ENCODE results near the gene C19orf44.
"Not testable (repeated sequence)": the region's sequence is repeated elsewhere in the genome, so short reads cannot be mapped to it uniquely, and the experiment has no call there.

C19orf44 gene

GRCh38 chr19:16506161-16506560 lies 10.0 kb downstream of the C19orf44 start:
- H3K36me3 ChIP-seq (ENCODE audit: insufficient read depth, low read length), result peaks cover 30% of the 10 kb centered on the region
- H3K27ac ChIP-seq (ENCODE audit: low read depth, low read length); H3K4me3 ChIP-seq (ENCODE audit: low read depth in 1 of 2, low read length in 2 of 2); H3K4me1 ChIP-seq (ENCODE audit: insufficient read depth, low read length); H3K27me3 ChIP-seq (ENCODE audit: control insufficient read depth in 1 of 2, insufficient read depth in 2 of 2, low read length in 2 of 2); H3K9ac ChIP-seq (ENCODE audit: low read length); H3K9me3 ChIP-seq (ENCODE audit: low read length): not testable (repeated sequence)

- H3K4me3 ChIP-seq (ENCODE audit: low read depth in 1 of 2, low read length in 2 of 2), result no peak overlapping the region
- H3K27ac ChIP-seq (ENCODE audit: low read depth, low read length), result no peak overlapping the region
- no peaks in the 10 kb centered on the region for H3K9me3 ChIP-seq (ENCODE audit: low read length)
- no peak overlapping the region for H3K9ac ChIP-seq (ENCODE audit: low read length)
- no peaks in the 10 kb centered on the region for H3K27me3 ChIP-seq (ENCODE audit: control insufficient read depth in 1 of 2, insufficient read depth in 2 of 2, low read length in 2 of 2)
- H3K36me3 ChIP-seq (ENCODE audit: insufficient read depth, low read length), result peaks cover 30% of the 10 kb centered on the region
- H3K4me1 ChIP-seq (ENCODE audit: insufficient read depth, low read length), result no peaks in the 10 kb centered on the region
Observed at GRCh38 chr19:16506961-16507360, 10.8 kb downstream of the C19orf44 start.

- Histone ChIP-seq H3K27ac (ENCODE audit: low read depth, low read length) (no peak overlapping the region), H3K4me3 (ENCODE audit: low read depth in 1 of 2, low read length in 2 of 2) (no peak overlapping the region)
Observed at GRCh38 chr19:16508546-16508945, 12.4 kb downstream of the C19orf44 start.

GRCh38 chr19:16509141-16510061 lies 13.2 kb downstream of the C19orf44 start:
- Histone ChIP-seq H3K4me3 (ENCODE audit: low read depth in 1 of 2, low read length in 2 of 2) (no peak overlapping the region), H3K27ac (ENCODE audit: low read depth, low read length) (no peak overlapping the region), H3K4me1 (ENCODE audit: insufficient read depth, low read length) (no peaks in the 10 kb centered on the region), H3K27me3 (ENCODE audit: control insufficient read depth in 1 of 2, insufficient read depth in 2 of 2, low read length in 2 of 2) (no peaks in the 10 kb centered on the region), H3K9ac (ENCODE audit: low read length) (no peak overlapping the region), H3K9me3 (ENCODE audit: low read length) (no peaks in the 10 kb centered on the region), H3K36me3 (ENCODE audit: insufficient read depth, low read length) (peaks cover 28% of the 10 kb centered on the region)

More at GRCh38 chr19:16508546-16508945, 12.4 kb downstream of the C19orf44 start:
- Histone ChIP-seq H3K9ac (ENCODE audit: low read length) (no peak overlapping the region), H3K9me3 (ENCODE audit: low read length) (no peaks in the 10 kb centered on the region), H3K4me1 (ENCODE audit: insufficient read depth, low read length) (no peaks in the 10 kb centered on the region), H3K27me3 (ENCODE audit: control insufficient read depth in 1 of 2, insufficient read depth in 2 of 2, low read length in 2 of 2) (no peaks in the 10 kb centered on the region), H3K36me3 (ENCODE audit: insufficient read depth, low read length) (peaks cover 32% of the 10 kb centered on the region)

- not testable (repeated sequence) for H3K4me3 ChIP-seq (ENCODE audit: low read depth in 1 of 2, low read length in 2 of 2); H3K9ac ChIP-seq (ENCODE audit: low read length); H3K27me3 ChIP-seq (ENCODE audit: control insufficient read depth in 1 of 2, insufficient read depth in 2 of 2, low read length in 2 of 2); H3K27ac ChIP-seq (ENCODE audit: low read depth, low read length); H3K9me3 ChIP-seq (ENCODE audit: low read length); H3K4me1 ChIP-seq (ENCODE audit: insufficient read depth, low read length)
- H3K36me3 ChIP-seq (ENCODE audit: insufficient read depth, low read length), result peaks cover 50% of the 10 kb centered on the region
Observed at GRCh38 chr19:16512611-16513010, 16.4 kb downstream of the C19orf44 start.

GRCh38 chr19:16514383-16515019 lies 18.3 kb downstream of the C19orf44 start:
- Histone ChIP-seq H3K4me3 (ENCODE audit: low read depth in 1 of 2, low read length in 2 of 2) (no peak overlapping the region), H3K27ac (ENCODE audit: low read depth, low read length) (no peak overlapping the region), H3K9me3 (ENCODE audit: low read length) (no peaks in the 10 kb centered on the region), H3K4me1 (ENCODE audit: insufficient read depth, low read length) (no peaks in the 10 kb centered on the region), H3K27me3 (ENCODE audit: control insufficient read depth in 1 of 2, insufficient read depth in 2 of 2, low read length in 2 of 2) (no peaks in the 10 kb centered on the region), H3K36me3 (ENCODE audit: insufficient read depth, low read length) (peaks cover 60% of the 10 kb centered on the region), H3K9ac (ENCODE audit: low read length) (no peak overlapping the region)

GRCh38 chr19:16516381-16516780 lies 20.2 kb downstream of the C19orf44 start:
- peaks cover 69% of the 10 kb centered on the region for H3K36me3 ChIP-seq (ENCODE audit: insufficient read depth, low read length)

GRCh38 chr19:16516923-16517610 lies 20.9 kb downstream of the C19orf44 start:
- Histone ChIP-seq H3K4me3 (ENCODE audit: low read depth in 1 of 2, low read length in 2 of 2) (no peak overlapping the region), H3K27me3 (ENCODE audit: control insufficient read depth in 1 of 2, insufficient read depth in 2 of 2, low read length in 2 of 2) (no peaks in the 10 kb centered on the region), H3K9ac (ENCODE audit: low read length) (no peak overlapping the region), H3K9me3 (ENCODE audit: low read length) (no peaks in the 10 kb centered on the region), H3K4me1 (ENCODE audit: insufficient read depth, low read length) (no peaks in the 10 kb centered on the region), H3K36me3 (ENCODE audit: insufficient read depth, low read length) (peaks cover 73% of the 10 kb centered on the region), H3K27ac (ENCODE audit: low read depth, low read length) (no peak overlapping the region)

More at GRCh38 chr19:16516381-16516780, 20.2 kb downstream of the C19orf44 start:
- Histone ChIP-seq H3K27me3 (ENCODE audit: control insufficient read depth in 1 of 2, insufficient read depth in 2 of 2, low read length in 2 of 2) (no peaks in the 10 kb centered on the region), H3K4me1 (ENCODE audit: insufficient read depth, low read length) (no peaks in the 10 kb centered on the region), H3K9me3 (ENCODE audit: low read length) (no peaks in the 10 kb centered on the region), H3K4me3 (ENCODE audit: low read depth in 1 of 2, low read length in 2 of 2) (no peak overlapping the region), H3K9ac (ENCODE audit: low read length) (no peak overlapping the region), H3K27ac (ENCODE audit: low read depth, low read length) (no peak overlapping the region)

GRCh38 chr19:16518061-16518460 lies 21.9 kb downstream of the C19orf44 start:
- peaks cover 71% of the 10 kb centered on the region for H3K36me3 ChIP-seq (ENCODE audit: insufficient read depth, low read length)

GRCh38 chr19:16518483-16519229 lies 22.5 kb downstream of the C19orf44 start:
- Histone ChIP-seq H3K36me3 (ENCODE audit: insufficient read depth, low read length) (peaks cover 74% of the 10 kb centered on the region), H3K27me3 (ENCODE audit: control insufficient read depth in 1 of 2, insufficient read depth in 2 of 2, low read length in 2 of 2) (no peaks in the 10 kb centered on the region)

More at GRCh38 chr19:16518061-16518460, 21.9 kb downstream of the C19orf44 start:
- no peak overlapping the region for H3K4me3 ChIP-seq (ENCODE audit: low read depth in 1 of 2, low read length in 2 of 2)
- no peaks in the 10 kb centered on the region for H3K9me3 ChIP-seq (ENCODE audit: low read length)
- H3K4me1 ChIP-seq (ENCODE audit: insufficient read depth, low read length), result no peaks in the 10 kb centered on the region
- no peak overlapping the region for H3K9ac ChIP-seq (ENCODE audit: low read length)
- no peak overlapping the region for H3K27ac ChIP-seq (ENCODE audit: low read depth, low read length)
- H3K27me3 ChIP-seq (ENCODE audit: control insufficient read depth in 1 of 2, insufficient read depth in 2 of 2, low read length in 2 of 2), result no peaks in the 10 kb centered on the region

GRCh38 chr19:16519230-16519687 lies 23.1 kb downstream of the C19orf44 start:
- no peaks in the 10 kb centered on the region for H3K9me3 ChIP-seq (ENCODE audit: low read length)
- H3K27me3 ChIP-seq (ENCODE audit: control insufficient read depth in 1 of 2, insufficient read depth in 2 of 2, low read length in 2 of 2), result no peaks in the 10 kb centered on the region
- H3K4me1 ChIP-seq (ENCODE audit: insufficient read depth, low read length), result no peaks in the 10 kb centered on the region
- H3K27ac ChIP-seq (ENCODE audit: low read depth, low read length), result no peak overlapping the region
- H3K4me3 ChIP-seq (ENCODE audit: low read depth in 1 of 2, low read length in 2 of 2), result no peak overlapping the region
- no peak overlapping the region for H3K9ac ChIP-seq (ENCODE audit: low read length)
- peaks cover 79% of the 10 kb centered on the region for H3K36me3 ChIP-seq (ENCODE audit: insufficient read depth, low read length)

More at GRCh38 chr19:16518483-16519229, 22.5 kb downstream of the C19orf44 start:
- Histone ChIP-seq H3K27ac (ENCODE audit: low read depth, low read length) (no peak overlapping the region), H3K9ac (ENCODE audit: low read length) (no peak overlapping the region), H3K9me3 (ENCODE audit: low read length) (no peaks in the 10 kb centered on the region), H3K4me1 (ENCODE audit: insufficient read depth, low read length) (no peaks in the 10 kb centered on the region), H3K4me3 (ENCODE audit: low read depth in 1 of 2, low read length in 2 of 2) (no peak overlapping the region)

Data from muscle layer of colon (tissue), 2 donors.